NOMO-1 (cell line): ENCODE measurements around the gene SLC48A1.

Source experiments
- DNase-seq, 2 experiments: peaks; one replicate each; lab custom pipeline; 2025; ENCODE audit not compliant: unreplicated experiment in 2 of 2; lab: John Stamatoyannopoulos, UW

SLC48A1 gene

DNA sequence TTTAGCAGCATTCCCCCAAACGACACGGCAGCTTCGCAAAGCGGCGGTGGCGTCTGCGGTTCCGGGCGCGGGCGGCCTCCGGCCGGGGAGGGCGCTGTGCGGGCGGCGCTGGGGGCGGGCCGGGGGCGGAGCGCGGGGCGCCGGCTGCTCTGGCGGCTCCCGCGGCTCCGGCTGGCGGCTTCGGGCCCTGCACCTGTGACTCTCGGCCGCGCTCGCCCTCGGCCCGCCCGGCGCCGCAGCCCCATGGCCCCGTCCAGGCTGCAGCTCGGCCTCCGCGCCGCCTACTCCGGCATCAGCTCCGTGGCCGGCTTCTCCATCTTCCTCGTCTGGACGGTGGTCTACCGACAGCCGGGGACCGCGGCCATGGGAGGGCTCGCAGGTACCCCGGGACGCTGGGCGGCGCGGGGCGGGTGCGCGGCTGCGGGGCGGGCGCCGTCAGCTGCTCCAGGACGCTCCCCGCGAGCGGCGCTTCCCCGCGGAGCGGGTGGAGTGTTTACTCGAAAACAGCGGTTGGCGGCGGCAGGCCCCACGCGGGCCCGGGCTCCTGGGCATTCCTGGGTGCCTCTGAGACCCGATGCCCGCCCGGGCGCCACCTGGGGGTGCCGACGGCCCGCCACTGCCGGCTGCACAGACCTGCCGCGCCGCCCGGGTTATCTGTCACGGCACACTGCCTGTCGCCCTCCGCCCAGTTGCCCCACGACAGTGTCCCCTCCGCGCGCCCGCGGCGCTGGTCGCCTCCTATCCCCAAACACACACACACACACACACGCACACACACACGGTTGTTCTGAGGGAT, at the start of gene SLC48A1:
Gene SLC48A1, plus strand, starts transcription at position 177 of the 796 bp plus-strand sequence. Its CDS starts 67 bp downstream, at position 244.
- DNase-seq: peak; percentile 46 to 72

DNA sequence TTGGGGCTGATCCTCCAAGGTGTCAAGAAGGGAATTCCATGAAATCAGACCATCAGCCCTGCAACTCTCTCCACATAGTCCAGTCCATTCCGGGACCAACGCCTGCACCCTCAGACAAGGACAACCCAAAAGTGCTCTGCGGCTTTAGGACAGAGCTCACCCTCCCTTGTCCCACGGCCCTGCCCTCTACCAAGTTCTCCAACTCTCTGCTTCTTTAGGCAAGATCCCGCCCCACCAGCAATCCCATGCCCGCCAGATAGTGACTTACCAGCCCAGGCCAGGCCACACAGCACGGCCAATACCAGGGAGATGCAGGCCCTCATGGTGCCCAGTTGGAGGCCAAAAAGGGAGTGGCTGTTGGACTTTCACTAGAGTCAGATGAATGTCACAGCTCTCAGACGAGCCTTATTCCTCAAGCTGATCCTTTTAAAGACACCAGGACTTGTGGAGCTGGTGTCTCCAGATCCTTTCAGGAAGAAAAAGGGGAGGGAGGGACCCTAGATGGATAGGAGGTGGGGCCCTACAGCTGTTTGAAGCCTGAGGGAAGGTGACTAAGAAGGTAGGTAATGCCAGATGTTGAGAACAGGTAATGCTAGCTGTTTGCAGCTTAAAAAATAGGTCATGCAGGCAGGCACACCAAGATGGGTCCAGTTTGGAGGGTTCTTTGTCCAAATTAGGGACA, 47.8 kb upstream of the SLC48A1 start, which contains the start of gene ENDOU:
Gene ENDOU, minus strand, starts transcription at position 400 of the 682 bp plus-strand sequence. Its CDS starts 77 bp downstream, at position 323.
- no peak for DNase-seq

DNA sequence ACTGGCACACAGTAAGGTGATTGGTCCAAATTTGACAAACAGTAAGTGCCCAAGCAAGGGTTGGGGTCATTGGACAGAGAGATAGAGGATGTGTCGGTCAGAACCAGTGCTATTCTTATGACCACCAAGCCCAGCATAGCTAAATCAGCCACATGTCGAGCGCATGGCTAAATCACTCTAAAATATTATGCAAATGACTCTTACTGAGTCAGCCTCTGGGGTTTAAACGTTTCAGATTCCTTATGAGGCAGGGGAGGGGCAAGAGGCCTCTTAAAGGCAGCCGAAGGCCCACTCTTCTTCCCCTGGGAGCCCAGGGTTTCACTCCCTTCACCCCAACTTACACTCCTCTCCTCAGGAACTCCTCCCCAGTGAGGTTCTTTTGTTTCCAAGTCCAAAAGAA, 47.1 kb upstream of the SLC48A1 start:
- no peak for DNase-seq

DNA sequence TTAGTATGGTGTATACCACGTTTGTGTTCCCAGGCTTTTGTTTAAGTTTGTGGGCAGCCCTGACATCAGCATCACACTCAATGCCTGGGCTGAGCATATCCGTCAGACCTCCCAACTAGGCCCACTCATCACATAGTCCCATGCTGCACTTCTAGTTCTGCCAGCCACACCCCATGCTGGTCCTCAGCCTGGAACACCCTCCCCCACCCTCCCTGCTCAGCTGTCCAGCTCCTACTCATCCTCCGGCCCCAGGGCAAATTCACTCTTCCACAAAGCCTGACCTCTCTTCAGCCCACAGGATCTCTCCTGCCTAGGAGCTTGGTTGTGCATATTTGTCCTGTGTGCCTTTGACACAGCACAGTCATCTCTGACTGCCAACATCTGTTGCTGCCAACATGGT, 43.8 kb upstream of the SLC48A1 start:
- DNase-seq: no peak

- no peak for DNase-seq
Measured at GRCh38 chr12:47730341-47730744, 42.7 kb upstream of the SLC48A1 start.

- DNase-seq: no peak
Measured at GRCh38 chr12:47731723-47732122, 41.3 kb upstream of the SLC48A1 start.

DNA sequence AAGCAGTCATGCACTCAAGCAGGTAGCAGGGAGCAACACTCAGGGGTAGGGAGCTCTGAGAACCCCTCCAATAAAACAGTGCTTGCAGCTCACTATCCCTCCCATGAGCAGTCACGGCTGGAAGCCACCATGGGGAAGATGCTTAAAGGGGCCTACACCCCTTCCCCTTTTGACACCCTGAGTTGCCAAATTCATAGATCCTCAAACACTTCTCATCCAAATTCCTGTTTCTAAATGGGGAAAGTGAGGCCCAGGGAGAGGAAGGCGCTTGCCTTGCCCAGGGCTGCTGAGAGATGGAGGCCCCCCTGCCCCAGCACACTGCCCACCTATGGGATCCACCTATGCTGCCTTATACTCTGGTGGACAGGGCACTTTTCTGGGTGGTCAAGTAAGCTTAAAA, 40.5 kb upstream of the SLC48A1 start:
- DNase-seq: no peak

- DNase-seq: no peak
Measured at GRCh38 chr12:47733142-47733541, 39.9 kb upstream of the SLC48A1 start.

DNA sequence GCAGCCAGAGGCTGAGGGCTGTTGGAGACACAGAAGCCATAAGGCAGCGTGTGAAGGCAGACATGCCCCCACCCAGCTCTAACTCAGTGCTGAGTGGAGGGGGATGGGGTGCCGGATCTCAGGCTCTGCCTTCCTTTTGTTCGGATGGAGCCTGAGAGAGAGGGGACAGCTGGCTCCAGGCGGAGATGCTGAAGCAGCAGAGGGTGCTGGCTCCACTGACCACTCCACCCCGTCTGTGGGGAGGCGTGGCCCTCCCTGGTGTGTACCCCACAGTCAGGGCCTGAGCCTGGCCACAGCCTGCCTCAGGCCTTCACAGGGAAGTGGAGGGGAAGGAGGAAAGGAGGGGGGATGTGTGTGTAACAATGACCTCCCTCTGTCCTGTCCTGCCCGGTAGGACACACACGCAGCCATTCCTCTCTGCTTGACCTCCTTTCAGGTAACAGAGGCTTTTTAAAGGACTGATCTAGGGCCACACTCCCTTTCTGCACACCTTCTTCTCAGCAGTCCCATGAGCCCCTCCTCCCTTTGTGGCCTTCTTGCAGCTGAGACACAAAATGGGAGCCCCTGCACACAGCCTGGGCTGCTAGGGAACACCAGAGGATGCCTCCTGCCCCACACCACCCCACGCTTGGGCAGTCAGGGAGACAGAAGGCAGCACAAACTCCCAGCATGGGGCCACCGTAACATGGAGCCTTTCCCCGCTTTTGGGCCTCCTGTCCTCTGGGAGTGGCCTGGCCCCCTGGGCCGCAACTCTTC, 38.1 kb upstream of the SLC48A1 start:
- DNase-seq: no peak

- no peak for DNase-seq
Measured at GRCh38 chr12:47735649-47736048, 37.4 kb upstream of the SLC48A1 start.

- DNase-seq: no peak
Measured at GRCh38 chr12:47736216-47736615, 36.8 kb upstream of the SLC48A1 start.

DNA sequence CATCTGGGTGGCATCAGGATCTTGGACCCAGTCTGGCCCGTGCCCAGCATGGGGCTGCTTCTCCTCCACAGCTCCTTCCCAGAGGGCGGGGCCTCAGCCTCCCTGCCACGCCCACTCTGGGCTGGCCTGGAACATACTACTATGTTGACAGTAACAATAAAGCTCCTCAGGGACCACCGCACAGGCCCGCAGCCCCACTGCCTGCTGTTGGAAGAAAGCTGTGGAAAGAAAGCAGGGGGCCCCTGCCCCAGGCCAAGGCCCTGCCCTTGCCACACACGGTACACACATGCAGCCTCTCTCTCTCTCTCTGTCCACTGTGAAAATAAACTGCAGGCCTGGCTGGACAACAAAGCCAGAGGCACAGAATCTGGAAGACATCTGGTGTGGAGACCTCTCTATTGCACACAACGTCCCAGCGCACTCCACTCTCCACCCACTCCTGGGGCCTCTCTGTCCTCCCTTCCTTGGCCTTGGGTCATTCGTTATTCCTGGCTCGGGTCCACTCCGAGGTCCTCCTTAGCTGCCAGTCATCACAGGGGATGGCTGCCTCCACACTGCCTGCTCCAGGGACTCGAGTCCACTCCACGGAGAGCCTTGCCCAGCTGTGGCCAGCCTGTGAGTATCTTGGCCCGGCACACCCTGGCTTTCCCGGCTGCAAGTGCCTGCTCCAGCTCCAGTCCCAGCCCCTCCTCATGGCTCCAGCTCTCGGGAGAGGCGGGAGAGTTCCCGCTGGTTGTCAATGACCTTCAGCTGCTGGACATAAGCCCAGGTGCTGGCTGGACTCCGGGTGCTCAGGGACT, 36.0 kb upstream of the SLC48A1 start:
- DNase-seq: no peak

- no peak for DNase-seq
Measured at GRCh38 chr12:47737936-47738594, 35.0 kb upstream of the SLC48A1 start.

GRCh38 chr12:47739297-47739696, 33.7 kb upstream of the SLC48A1 start:
- no peak for DNase-seq

DNA sequence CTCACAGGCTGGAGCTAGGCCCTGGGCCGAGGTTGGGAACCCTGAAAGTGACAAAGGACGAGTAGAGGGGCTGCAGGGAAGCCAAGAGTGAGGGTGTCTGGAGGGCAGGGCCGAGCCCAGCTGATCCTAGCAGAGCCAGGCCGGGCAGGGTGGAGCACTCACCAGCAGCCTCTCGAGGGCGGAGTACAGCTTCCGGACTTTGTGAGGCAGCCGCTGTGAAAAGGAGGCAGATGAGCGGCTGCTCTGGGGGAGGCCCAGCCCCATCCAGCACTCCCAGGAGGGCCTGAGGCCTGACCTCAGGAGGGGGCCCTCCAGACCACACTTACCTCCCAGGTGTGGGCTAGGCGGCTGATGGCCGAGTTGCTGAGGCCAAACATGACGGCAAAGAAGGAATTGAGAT, 33.1 kb upstream of the SLC48A1 start:
- no peak for DNase-seq

DNA sequence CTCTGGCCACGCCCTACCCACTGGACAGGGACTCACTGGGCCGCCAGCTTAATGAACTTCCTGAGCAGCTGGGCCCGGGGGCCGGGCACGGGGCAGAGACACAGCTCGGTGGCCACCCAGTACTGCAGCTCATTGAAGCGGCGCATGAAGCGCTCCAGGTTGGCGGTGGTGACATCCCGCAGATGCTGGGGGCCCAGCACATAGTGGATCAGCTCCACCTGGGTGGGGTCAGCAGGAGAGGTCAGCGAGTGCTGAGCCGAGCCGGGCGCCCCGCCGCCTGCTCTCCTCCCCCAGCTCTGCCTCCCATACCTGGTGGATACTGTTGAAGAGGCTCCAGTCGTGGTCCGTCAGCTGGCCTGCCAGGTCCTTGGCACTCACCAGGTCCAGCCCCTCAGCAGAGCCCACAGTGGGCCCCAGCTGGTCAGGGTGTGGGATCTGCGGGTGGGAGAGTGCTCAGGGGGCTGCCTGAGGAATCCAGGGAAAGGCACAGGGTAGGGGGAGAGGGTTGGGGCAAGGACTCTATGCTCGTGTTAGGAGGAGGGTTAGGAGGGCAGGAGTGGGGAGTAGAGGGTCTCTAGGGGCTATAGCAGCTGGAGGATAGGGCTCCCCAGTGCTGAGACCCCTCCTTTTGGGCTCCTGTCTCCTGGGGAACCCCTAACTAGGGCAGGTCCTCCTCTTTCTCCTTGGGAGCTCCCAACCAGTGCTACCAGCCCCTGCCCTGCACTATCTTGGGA, 32.3 kb upstream of the SLC48A1 start:
- DNase-seq: no peak

- peak; percentile 8 to 10 for DNase-seq
Measured at GRCh38 chr12:47741340-47741703, 31.7 kb upstream of the SLC48A1 start.

DNA sequence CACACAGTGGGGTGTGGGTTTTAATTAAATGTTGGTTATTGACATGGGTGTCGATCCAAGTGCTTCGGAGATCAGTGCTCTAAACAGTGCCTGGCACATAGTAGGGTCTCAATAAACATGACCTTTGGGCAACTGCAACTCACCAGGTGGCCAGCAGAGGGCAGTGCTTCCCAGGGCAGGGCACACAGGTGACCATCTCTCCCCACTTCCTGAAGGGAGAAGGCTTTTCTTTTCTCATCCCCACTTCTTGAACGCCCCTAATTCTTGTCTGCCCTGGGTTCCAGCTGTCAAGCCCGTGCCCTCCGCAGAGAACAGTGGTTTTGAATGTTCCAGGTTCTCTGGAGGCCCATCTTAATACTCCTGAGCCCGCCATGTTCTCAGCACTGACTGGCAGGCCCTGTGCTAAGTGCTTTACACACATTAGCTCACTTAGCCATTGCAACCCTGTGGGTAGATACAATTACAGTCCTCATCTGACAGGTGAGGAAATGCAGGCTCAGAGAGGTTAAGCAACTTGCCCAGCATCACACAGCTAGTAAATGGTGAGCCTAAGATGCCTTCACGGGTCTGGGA, 30.7 kb upstream of the SLC48A1 start:
- DNase-seq: peak in 1 of 2 experiments; percentile 20

GRCh38 chr12:47743311-47743860, 29.7 kb upstream of the SLC48A1 start:
- DNase-seq: no peak
